ENCODE data around the gene TMEM184B. TPM values are rescaled to one million over a fixed set of nuclear protein-coding genes. Genes with fewer than 3 reads are reported as not detected.

Gene TMEM184B
- total RNA-seq, 2 donors from 2014 or later, result 55.4 to 57.6 TPM

DNA sequence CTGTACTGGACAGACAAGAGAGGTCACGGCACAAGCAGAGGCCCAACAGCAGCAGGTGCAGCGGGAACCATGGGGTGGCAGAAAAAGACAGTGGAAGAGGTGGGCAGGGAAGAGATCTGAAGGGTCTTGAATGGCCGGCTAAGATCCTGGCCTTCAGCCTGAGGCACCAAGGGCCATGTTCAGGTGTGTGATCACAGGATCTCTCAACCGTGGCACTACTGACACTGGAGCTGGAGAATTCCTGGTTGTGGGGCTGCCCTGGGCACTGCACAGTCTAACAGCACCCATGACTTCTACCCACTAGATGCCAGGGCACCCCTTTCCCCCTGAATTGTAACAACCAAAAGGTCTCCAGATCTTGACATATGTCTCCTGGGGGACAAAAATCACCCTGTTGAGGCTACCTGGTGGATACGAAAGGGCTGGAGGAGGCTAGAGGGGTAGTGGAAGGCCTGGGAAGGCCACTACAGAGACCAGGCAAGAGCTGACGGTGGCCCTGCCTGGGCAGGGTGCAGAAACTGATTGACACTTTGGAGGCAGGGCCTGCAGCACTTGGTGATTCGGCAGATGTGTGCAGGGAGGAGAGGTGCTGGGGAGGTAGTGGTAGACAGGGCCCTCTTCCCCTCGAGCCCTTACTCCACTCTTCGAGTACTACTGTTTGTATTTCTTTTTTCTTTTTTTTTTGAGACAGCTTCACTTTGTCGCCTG, 36.1 kb upstream of the TMEM184B start:
- no peak for DNase-seq
- no peak overlapping the region for H3K4me3 Mint-ChIP-seq
- Histone ChIP-seq H3K9me3 (ENCODE audit: control insufficient read depth, low read length) (no peaks in the 10 kb centered on the region), H3K4me3 (ENCODE audit: low read length) (no peak overlapping the region), H3K27me3 (ENCODE audit: control insufficient read depth, insufficient read depth, low read length, poor library complexity, severe bottlenecking) (no peaks in the 10 kb centered on the region), H3K27ac (ENCODE audit: low read depth, low read length) (no peak overlapping the region), H3K4me1 (ENCODE audit: control insufficient read depth, insufficient read depth, low read length) (peaks cover 8% of the 10 kb centered on the region), H3K36me3 (ENCODE audit: control insufficient read depth, insufficient read depth, low read length) (peaks cover 67% of the 10 kb centered on the region), H3K9ac (ENCODE audit: extremely low read depth, low read length, poor library complexity, severe bottlenecking) (no peak overlapping the region)
- TF ChIP-seq, protein P1, sequence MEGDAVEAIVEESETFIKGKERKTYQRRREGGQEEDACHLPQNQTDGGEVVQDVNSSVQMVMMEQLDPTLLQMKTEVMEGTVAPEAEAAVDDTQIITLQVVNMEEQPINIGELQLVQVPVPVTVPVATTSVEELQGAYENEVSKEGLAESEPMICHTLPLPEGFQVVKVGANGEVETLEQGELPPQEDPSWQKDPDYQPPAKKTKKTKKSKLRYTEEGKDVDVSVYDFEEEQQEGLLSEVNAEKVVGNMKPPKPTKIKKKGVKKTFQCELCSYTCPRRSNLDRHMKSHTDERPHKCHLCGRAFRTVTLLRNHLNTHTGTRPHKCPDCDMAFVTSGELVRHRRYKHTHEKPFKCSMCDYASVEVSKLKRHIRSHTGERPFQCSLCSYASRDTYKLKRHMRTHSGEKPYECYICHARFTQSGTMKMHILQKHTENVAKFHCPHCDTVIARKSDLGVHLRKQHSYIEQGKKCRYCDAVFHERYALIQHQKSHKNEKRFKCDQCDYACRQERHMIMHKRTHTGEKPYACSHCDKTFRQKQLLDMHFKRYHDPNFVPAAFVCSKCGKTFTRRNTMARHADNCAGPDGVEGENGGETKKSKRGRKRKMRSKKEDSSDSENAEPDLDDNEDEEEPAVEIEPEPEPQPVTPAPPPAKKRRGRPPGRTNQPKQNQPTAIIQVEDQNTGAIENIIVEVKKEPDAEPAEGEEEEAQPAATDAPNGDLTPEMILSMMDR (conservative IDR thresholded peaks at IDR 0.05), result no peak
- H3K36me3 Mint-ChIP-seq (ENCODE audit: low read depth), result peaks cover 57% of the 10 kb centered on the region
- H3K9me3 Mint-ChIP-seq, result no peaks in the 10 kb centered on the region
- 93 to 97% methylated on average over 7 to 10 of the region's 10 CpGs for WGBS, 2 experiments (ENCODE audit: insufficient coverage in 1 of 2, insufficient read length in 1 of 2)
- no peaks in the 10 kb centered on the region for H3K27me3 Mint-ChIP-seq (ENCODE audit: insufficient read depth)
- peaks cover 25% of the 10 kb centered on the region for H3K4me1 Mint-ChIP-seq
- H3K27ac Mint-ChIP-seq, result peak overlapping the region; percentile 69

DNA sequence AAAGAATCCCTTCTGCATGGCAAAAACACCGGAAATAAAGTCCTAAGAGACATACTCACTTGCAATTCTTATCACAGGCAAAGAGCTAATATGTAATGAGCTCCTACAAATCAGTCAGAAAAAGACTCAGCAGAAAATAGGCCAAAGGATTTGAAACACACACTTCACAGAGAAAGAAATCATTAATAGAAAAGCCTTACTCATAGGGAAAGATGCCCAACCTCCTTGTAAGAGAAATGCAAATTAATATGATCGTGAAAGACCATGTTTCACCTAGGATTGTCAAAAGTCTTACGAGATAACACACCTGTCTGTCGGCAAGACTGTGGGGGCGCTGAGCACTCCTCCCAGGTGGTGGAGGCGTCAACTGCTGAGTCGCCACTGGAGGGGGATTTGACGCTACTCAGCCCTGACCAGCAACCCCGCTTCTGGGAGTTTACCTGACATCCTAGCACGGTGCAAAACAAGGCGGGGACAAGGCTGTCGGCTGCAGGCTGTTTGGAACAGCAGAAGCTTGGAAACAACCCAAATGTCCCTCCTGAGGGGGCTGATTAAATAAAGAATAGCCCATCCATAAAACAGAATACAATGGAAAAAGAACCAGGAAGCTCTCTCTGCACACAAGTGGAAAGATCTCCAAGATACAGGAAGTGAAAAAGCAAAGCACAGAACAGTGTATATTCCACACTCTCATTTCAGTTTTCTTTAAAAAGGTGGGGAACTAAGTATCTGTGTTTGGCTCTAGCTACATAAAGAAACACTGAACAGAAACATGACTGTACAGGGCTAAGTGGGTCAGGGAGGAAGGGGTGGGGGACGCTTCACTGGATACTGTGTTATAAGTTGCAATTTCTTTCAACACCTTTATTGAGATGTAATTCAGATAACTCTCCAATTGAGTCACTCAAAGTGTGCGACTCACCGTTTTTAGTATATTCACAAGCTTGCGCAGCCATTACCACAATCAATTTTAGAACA, 33.0 kb upstream of the TMEM184B start:
- 62 to 78% methylated on average over 13 to 16 of the region's 16 CpGs for WGBS, 2 experiments (ENCODE audit: insufficient coverage in 1 of 2, insufficient read length in 1 of 2)
- Mint-ChIP-seq H3K36me3 (ENCODE audit: low read depth) (peaks cover 57% of the 10 kb centered on the region), H3K27me3 (ENCODE audit: insufficient read depth) (no peaks in the 10 kb centered on the region), H3K4me3 (peak overlapping the region; percentile 11), H3K27ac (peak overlapping the region; percentile 91), H3K4me1 (peaks cover 20% of the 10 kb centered on the region), H3K9me3 (no peaks in the 10 kb centered on the region)
- no peak overlapping the region for H3K27ac ChIP-seq (ENCODE audit: low read depth, low read length)
- H3K4me1 ChIP-seq (ENCODE audit: control insufficient read depth, insufficient read depth, low read length), result peaks cover 8% of the 10 kb centered on the region
- H3K36me3 ChIP-seq (ENCODE audit: control insufficient read depth, insufficient read depth, low read length), result peaks cover 65% of the 10 kb centered on the region
- no peaks in the 10 kb centered on the region for H3K9me3 ChIP-seq (ENCODE audit: control insufficient read depth, low read length)
- H3K4me3 ChIP-seq (ENCODE audit: low read length), result no peak overlapping the region
- DNase-seq, result peak; percentile 88
- H3K27me3 ChIP-seq (ENCODE audit: control insufficient read depth, insufficient read depth, low read length, poor library complexity, severe bottlenecking), result no peaks in the 10 kb centered on the region
- TF ChIP-seq, protein P1 (conservative IDR thresholded peaks at IDR 0.05), result peak; percentile 63
- no peak overlapping the region for H3K9ac ChIP-seq (ENCODE audit: extremely low read depth, low read length, poor library complexity, severe bottlenecking)

DNA sequence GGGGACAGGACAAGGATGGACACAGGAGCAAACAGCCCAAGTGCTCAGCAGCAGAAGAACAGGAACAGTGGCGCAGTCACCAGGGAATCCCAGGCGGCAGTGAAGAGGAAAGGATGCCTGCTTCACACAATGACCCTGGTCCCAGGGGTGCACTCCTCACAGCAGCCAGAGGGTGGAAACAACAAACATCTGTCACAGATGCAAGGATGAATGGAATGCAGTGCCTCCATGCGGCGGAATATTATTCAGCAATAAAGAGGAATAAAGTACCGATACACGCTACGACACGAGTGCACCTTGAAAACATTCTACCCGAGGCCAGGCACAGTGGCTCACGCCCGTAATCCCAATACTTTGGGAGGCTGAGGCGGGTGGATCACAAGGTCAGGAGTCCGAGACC, 31.7 kb upstream of the TMEM184B start:
- H3K27ac Mint-ChIP-seq, result peak overlapping the region; percentile 45

More for the DNA sequence above, 31.7 kb upstream of the TMEM184B start:
- Histone ChIP-seq H3K4me3 (ENCODE audit: low read length) (no peak overlapping the region), H3K27ac (ENCODE audit: low read depth, low read length) (no peak overlapping the region), H3K4me1 (ENCODE audit: control insufficient read depth, insufficient read depth, low read length) (peaks cover 3% of the 10 kb centered on the region), H3K27me3 (ENCODE audit: control insufficient read depth, insufficient read depth, low read length, poor library complexity, severe bottlenecking) (no peaks in the 10 kb centered on the region), H3K36me3 (ENCODE audit: control insufficient read depth, insufficient read depth, low read length) (peaks cover 70% of the 10 kb centered on the region), H3K9ac (ENCODE audit: extremely low read depth, low read length, poor library complexity, severe bottlenecking) (no peak overlapping the region), H3K9me3 (ENCODE audit: control insufficient read depth, low read length) (no peaks in the 10 kb centered on the region)
- H3K9me3 Mint-ChIP-seq, result no peaks in the 10 kb centered on the region
- H3K27me3 Mint-ChIP-seq (ENCODE audit: insufficient read depth), result no peaks in the 10 kb centered on the region
- H3K36me3 Mint-ChIP-seq (ENCODE audit: low read depth), result peaks cover 59% of the 10 kb centered on the region
- WGBS, 2 experiments (ENCODE audit: insufficient coverage in 1 of 2, insufficient read length in 1 of 2), result 96% methylated on average over 13 of the region's 13 CpGs
- peaks cover 18% of the 10 kb centered on the region for H3K4me1 Mint-ChIP-seq
- H3K4me3 Mint-ChIP-seq, result no peak overlapping the region
- TF ChIP-seq, protein P1 (conservative IDR thresholded peaks at IDR 0.05), result peak; percentile 50
- DNase-seq, result no peak
